GM19193 (cell line): Measurements from ENCODE around the gene ZNF22.

Experiments
- POLR2A ChIP-seq: IDR thresholded peaks from 4 replicates; pipeline ENCODE4 v1.6.1; 2011; ENCODE audit not compliant: insufficient read depth, insufficient read length; ENCODE audit errors: extremely low read depth

ZNF22 gene

DNA sequence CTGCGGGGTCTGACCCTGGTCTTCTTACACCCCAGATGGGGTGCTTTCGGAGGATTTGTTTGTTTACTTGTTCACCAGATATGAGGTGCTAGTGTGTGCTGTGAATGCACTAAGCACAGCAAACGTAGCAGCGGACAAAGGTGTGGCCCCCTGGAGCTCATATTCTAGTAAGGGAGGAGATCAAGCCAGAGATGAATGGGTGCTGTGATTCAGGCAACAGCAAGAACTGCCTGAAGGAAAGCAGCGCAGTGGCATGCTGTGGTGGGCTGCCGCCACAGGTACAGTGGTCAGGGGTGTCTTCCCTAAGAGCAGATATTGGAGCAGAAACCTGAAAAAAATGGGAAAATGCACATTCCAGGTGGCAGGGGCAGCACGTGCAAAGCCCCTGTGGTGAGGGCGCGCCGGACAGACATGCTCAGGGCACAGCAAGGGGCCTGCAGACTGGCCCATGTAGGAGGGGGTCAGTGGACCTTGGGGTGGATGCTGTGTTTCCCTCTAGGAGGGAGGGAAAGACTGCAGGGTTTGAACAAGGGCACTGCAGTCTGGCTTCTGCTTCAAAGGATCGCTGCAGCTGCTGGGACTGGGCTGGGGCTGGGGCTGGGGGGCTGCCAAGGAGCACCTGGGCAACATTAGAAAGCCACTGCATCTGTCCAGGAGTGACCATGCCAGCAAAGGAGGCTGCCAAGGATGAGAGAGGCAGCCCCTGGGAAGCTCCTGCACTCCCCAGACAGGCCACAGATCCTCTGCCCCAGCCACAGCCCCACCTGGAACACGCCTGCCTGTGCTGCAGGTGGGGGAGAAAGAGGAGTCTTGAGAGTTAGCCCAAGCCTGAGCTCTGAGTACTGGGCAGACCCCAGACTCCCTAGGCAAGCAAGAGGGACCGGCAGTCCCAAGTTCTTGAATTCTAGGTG lies 21.2 kb upstream of the ZNF22 start:
- no peak for TF ChIP-seq POLR2A

DNA sequence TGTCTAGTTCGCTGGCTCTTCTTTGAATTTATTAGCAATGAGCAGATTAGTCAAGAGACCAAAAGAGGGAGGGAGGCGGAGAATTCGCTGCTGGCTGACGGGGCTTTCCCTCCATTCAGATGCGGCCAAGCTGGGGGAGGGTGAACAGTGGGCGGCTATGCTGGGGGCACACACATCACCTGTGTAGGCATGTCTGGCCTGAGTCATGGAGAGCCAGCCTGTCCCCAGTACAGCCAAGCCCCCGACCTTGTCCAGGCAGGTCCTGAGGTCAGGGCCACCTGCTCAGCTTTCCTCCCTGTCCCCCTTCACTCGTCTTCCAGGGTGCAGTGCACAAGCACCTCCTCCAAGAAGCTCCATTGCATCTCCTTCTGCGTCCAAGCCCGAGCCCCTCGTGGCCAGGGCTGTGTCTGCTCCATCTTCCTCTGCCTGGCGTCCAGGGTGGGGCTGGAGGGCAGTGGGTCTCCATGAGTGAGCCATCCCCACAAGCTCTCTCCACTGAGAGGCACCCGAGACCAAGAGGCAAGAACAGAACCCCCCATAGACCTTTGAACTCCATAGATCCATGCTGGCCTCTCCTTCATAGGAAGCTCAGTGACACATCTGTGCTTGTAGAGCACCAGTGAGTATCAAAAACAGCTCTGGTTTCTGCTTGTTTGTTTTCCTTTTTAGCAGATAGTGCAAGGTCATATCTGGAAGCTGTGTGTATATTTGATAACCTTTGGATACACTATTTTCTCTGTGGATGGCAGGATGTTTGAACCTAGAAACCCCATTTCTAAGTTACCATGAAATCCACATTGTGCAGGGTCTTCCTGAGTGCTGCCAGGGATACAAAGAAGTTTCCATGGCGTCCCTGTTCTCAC lies 20.2 kb upstream of the ZNF22 start:
- TF ChIP-seq POLR2A: no peak

DNA sequence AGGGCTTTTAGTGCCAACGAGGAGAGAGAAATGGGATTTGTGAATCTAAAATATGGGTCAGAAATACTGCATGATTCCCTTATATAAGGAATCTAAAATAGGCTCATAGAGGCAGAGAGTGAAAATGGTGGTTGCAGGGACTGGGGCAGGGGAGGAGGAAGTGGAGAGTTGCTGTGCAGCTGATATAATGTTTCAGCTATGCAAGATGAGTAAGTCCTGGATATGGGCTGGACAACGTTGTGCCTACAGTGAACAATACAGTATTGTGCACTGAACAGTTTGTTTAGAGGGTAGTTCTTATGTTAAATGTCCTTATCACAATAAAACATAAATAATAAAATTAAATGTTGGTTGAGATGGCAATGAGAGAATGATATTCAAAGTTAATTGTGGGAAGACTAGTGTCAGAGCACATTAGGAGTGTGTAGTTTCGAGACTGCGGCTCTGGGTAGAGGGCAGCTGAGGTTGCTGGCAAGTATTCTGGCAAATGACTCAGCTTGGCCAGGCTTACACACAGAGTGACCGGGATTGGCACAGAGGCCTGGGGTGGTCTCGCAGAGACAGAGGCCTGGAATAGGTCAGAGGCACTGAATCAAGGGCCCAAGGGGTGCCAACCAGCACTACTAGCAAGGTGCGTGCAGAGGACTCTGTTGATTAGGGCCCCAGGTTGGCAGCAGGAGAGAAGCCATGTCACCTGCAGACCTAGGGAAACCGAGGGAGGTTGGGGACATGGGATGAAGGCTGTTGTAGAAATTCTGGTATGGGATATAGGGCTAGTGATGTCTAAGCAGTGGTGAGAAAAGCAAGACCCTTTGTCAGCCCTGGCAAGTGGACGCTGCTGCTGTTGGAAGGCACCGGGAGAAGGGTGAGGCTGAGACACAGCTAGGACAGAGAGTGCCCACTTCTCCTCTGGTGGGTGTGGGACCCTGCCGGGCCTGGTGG lies 19.3 kb upstream of the ZNF22 start:
- no peak for TF ChIP-seq POLR2A

GRCh38 chr10:44982114-44982460 lies 18.6 kb upstream of the ZNF22 start:
- no peak for TF ChIP-seq POLR2A

DNA sequence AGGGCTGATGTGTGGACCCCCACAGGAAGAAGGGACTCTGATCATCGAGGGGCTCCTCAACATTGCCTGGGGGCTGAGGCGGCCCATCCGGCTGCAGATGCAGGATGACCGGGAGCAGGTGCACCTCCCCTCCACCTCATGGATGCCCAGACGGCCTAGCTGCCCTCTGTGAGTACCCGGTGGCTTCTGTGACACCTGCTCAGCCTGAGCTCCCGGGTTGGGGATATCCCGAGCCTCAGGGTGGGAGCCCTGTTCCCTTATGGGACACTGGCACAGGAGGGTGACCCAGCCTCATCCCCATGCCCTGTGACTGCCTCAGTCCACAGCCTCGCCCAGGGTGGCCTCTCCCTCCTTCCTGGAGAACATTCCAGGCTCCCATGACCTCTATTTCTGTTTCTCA lies 18.2 kb upstream of the ZNF22 start:
- TF ChIP-seq POLR2A: no peak

DNA sequence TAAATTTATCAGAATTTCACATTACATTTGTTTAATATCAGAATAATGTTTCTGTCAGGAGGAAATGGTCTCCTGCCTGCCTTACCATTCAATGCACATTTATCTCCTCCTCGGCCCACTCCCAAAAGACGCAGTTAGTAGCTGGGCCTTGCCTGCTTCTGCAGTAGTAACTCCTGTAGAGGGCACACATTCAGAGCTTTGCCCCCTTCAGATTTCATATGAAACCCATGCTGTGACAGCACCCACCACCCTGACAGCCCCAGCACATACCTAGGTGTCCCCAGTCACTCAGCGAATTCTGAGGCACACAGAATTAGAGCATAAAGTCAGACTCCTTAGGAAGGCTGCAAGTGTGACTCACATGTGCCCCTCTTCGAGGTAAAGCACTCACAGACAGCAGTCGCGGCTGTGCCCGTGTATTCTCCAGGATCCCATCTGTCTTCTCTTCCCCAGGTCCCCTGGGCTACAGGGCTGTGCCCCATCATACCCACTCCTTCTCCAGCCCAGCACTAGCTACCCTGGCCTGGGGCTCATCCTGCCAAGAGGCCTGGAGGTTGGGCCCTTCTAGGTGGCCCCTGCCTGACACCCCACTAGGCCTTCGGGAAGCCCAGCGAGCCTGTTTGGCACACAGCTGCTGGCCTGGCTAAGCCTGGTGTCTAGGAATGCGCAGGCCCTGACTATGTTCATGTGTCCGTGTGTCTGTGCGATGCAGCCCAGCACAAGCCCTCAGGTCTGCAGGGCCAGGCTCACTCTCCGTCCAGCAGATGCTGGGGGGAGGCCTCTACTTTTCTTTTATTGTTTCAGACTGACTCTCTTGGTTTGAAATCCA lies 17.4 kb upstream of the ZNF22 start:
- no peak for TF ChIP-seq POLR2A

GRCh38 chr10:44983895-44984278 lies 16.8 kb upstream of the ZNF22 start:
- TF ChIP-seq POLR2A: no peak

- TF ChIP-seq POLR2A: no peak
Observed at GRCh38 chr10:44984671-44985101, 16.0 kb upstream of the ZNF22 start.

- no peak for TF ChIP-seq POLR2A
Observed at GRCh38 chr10:44985175-44985681, 15.5 kb upstream of the ZNF22 start.

DNA sequence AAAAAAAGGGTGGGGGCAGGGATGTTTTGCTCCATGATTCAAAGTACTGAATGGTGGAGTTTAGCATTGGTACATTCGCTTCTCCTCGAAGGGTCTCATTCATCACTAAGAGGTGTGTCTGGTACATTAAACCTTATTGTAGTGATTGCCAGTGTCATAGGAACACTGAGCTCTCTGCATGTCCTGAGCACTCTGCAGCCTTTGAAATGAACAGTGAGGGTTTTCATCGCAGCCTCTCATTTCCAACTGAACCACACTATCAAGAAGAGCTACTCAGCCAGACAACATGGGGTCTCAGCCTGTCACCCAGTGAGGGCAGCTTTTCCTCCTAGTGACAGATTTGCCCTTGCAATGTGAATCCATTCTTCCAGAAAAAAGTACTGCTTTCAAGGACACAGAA lies 14.5 kb upstream of the ZNF22 start:
- TF ChIP-seq POLR2A: no peak

DNA sequence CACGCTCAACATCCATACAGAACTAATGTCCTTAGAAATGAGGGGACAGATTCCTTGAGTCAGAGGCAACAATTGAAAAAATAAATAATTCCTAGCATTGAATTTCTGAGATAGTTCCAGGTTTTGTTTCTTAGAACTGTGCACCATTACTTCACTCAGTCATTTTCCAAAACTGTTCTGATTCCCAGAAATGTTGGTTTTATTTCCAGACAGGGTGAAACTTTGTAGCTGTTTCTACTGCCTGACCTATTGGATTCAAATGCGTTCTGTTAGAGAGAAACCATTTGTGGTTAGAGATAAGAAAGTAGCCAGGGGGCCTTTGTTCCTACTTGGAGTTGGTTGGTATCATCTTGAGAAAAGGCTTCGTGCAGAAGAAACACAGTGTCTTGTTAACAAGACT lies 14.1 kb upstream of the ZNF22 start:
- TF ChIP-seq POLR2A: no peak

GRCh38 chr10:44988957-44989585 lies 11.7 kb upstream of the ZNF22 start:
- TF ChIP-seq POLR2A: no peak

DNA sequence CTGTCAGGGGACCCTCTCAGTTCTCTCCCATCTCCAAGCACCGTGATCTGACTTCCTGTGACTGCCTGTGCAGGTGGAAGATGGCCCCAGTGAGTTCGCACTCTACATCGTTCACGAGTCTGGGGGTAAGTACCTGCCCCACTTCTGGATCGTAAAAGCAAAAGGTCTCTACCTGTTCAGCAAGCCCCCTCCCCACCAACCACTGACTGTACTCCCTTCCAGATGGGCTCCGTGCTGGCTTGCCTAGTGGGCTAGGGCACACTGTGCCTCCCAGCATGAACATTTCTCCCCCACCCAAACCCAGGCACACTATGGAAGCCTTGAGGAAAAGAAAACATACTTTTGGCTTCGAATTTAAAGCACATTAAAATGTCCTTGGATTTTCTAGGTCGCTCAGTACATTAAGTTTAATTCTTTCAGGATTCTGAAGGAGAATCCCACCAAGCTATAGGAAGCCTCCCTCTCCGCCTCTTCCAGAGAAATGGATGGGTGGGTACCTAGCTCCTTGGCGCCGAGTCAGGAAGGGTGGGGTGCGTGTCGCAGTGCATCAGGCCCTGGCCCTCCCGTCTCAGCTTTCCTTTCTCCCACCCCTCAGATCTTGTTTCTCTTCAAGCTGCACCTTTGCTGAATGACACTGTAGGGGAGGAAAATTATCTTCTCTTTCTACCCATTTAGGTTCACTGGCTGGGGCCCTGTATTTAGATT lies 11.0 kb upstream of the ZNF22 start:
- no peak for TF ChIP-seq POLR2A
